Measurements from ENCODE around the gene GSE1.
A peak's percentile ranks its signal among the peaks of the same experiment; 100 is the strongest.

GSE1 gene

DNA sequence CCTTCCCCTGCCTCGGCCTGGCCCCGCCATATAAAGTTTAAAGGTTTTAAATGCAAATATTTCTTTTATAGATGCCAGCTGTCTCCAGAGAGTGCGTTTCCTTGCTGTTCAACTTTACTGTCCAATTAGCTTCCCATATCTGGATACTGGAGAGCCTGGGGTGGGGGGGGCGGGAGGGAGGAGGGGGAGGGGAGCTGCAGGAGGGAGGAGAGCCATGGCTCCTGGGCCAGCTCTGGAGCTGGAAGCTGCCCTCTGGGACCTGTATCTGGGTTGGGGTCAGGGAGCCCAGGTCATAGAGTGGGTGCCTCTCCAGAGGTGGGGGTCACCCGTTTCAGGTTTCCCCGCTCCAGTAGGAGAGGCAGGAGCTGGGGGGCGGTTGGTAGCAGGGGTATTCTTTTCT, 6.2 kb upstream of the GSE1 start:
- DNase-seq (ENCODE audit: low read depth): no peak

DNA sequence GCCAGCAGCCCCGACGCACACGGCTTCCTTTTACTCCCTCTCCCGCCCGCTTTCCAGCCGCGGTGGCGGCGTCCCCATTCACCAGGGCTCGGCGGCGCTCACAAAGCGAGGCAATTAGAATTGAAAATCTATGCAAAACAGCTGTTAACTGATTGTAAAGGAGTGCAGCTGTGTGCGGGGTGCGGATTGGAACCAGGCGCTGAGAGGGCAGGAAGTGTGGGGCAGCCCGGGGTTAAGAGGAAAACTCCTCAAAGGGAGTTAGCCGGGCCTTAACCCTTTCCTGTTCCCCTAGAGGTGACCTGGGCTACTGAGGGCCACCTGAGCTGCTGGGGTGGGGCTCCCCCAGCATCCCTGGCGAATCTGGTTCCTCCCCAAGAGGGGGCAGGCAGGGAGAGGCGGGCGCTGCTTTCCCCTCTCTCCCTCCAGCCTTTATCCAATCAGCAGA, 5.8 kb upstream of the GSE1 start:
- no peak for DNase-seq (ENCODE audit: low read depth)

- no peak for DNase-seq (ENCODE audit: low read depth)
These were observed 5.2 kb upstream of the GSE1 start for GRCh38 chr16:85607796-85608514.

- no peak for DNase-seq (ENCODE audit: low read depth)
These were observed 4.6 kb upstream of the GSE1 start for GRCh38 chr16:85608515-85608885.

GRCh38 chr16:85608887-85609286, 4.2 kb upstream of the GSE1 start:
- no peak for DNase-seq (ENCODE audit: low read depth)

DNA sequence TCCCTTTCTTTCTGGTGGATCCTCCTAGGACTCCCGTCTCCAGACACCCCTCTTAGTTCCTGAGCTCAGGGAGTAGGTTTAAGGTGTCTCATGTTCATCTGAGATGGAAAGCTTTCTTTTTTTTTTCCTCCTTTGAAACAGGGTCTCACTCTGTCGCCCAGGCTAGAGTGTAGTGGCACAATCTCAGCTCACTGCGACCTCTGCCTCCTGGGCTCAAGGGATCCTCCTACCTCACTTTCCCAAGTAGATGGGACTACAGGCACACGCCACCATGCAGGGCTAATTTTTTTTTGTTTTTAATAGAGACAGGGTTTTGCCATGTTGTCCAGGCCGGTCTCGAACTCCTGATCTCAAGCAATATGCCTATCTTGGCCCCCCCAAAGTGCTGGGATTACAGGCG, 3.6 kb upstream of the GSE1 start:
- DNase-seq (ENCODE audit: low read depth): no peak

DNA sequence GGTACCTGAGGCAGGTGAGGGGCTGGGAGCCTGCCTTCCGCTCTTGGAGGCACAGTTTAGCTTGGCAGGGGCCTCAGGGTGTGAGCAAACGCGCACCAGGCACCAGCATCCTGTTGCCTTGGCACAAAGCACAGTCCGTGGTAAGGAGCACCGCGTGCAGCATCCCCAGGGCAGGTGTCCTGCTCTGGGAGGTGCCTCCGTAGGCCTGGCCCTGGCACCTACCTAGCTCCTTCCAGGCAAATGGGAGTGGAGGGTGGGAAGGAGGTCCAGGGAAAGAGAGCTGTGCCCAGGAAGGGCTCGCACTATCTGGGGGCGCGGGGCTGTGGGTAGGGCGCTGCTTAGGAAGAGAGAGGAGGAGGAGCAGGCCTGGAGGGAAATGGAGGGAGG, 3.1 kb upstream of the GSE1 start:
- no peak for DNase-seq (ENCODE audit: low read depth)

DNA sequence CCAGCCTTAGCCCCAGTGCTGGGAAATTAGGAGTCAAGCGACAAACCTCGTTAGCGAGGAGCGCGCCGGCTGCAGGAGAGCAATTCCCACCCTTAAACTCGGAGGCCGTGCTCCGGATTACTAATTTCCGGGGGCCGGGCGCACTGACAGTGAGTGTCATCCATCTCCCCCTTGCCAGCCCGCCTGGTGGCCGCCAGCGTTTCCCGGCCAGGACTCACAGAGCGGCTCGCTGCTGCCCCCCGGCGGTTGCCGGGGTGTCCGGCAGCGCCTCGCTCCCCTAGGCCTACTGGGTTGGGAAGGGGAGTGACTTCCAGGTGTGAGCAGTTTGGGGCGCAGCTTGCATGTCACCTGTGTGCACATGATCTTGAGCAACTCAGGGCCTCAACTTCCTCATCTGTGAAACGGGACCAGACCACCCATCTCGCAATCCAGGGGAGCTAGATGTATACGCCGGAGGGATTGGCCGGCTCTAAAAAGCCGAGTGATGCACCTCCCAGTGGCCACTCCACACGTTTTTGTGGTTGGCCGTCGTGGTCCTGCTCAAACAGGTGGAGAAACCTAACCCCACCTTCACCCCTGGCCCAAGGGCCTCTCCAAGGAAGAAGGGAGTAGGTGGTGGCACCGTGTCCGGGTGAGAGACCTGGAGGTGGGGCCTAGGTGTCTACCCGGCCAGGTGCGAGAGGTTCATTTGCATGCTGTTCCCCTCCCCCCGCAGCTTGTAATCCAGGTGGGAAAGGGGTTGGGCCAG, 2.5 kb upstream of the GSE1 start:
- DNase-seq (ENCODE audit: low read depth): peak; percentile 89

DNA sequence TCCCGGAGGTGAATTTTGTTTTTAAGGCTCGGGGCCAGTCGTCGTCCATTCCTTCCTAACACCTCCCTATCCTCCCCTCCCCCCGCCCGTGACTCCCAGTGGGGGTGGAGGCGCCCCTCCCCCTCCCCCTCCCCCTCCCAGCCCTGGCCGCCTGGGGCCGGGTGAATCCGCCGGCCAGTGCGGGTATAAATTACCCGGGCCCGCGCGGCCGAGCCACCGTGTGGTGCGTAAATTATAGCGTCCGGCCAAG, 2.0 kb upstream of the GSE1 start:
- DNase-seq (ENCODE audit: low read depth): no peak

DNA sequence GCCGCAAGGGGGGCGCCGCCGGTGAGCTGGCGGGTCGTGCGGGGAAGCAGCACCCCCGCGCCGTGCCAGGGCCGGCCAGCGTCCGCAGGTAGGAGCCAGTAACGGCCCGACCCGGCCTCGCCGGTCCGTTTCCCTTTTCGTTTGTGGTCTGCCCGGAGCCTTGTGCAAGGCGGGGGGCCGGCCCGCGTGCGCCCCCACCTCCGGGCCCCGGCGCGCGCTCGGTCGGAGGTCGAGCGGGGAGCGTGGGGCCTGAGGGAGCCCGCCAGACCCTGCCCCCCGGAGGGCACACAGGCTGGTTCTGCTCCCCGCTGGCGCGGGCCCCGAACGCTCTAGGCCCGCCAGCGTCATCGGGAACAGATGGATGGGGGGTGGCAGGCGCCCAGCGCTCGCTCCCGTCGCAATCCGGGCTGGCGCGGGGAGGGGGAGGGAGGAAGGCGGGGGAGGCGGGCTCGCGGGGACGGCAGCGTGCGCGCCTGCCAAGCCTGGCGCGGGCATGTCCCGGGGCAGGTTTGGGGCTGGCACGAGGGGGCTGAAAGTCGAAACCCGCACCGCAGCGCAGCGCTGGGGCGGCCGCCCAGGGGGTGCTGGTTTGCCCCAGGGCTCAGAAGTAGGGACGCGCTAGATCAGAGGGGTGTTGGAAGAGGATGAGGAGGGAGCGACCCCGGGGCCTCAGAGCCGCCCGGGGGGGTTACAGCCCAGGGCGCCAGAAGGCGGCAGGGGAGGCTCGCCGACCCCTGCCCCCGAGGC, 1.5 kb upstream of the GSE1 start:
- DNase-seq (ENCODE audit: low read depth): no peak

DNA sequence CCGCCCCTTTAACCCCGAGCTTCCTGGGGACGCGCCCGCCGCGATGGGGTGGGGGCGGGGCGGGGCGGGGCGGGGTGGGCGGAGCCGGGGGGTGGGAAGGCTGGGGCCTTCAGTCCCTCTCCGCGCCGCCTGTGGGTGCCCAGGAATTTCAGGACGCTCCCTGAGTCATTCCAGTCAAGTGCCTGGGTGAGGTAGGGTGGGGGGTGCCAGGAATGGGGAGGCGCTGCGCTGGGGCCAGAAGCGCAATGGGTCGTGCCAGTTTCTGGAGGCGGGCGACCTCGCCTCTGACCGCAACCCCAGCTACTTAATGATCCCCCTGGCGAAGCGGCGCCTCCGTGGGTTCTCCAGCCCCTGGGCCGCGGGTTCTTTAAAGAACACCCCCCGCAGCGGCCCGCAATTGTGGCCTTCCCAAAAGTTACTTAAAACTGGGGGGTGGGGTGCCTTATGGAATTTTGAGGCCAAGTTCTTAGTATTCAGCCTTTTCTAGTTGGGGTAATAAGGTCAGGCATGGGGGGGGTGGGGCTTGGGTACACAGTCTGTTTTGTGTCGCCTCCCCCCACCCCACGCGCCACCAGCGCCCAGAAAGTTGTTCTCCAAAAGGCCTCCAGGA, 826 bp upstream of the GSE1 start:
- DNase-seq (ENCODE audit: low read depth): no peak

- no peak for DNase-seq (ENCODE audit: low read depth)
These were observed 649 bp downstream of the GSE1 start for GRCh38 chr16:85613604-85614337.

- no peak for DNase-seq (ENCODE audit: low read depth)
These were observed 1.4 kb downstream of the GSE1 start for GRCh38 chr16:85614338-85615013.

DNA sequence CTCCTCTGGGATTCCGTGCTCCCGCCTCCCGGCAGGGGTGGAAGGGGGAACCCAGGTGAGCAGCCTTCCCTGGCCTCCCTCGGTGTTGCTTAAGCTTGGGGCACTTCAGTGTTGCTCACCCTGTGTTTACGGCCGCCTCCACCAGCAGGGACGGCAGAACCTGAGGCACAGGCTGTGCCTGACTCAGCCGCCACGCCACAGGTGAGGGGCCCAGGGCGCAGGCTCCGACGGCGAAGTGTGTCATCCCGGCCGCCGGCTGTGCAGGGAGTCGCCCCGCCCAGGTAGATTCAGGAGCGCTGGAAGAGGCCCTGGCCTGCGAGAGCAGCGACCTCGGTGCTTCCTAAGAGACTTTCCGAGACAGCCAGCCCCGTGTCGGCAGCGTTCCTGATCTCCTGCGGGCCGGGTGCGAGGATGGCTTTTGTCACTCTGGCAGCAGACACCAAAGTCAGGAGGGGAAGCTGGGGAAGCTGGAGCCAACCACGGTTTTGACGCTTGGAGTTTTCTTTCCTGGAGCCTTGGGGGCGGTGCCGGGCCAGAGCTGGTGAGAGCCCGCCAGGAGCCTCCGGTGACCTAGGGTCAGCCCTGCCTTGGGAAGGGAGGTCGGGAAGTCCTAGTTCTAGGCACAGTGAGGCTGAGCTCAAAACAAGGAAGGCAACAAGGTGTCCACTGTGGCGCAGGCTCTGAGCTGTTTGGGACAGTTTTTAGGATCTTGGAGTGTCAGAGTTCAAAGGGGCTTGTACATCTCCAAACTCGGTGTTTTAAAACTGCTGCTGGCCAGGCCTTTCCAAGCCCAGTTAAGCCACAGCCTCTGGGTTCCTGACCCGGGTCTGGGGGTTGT, 2.1 kb downstream of the GSE1 start:
- DNase-seq (ENCODE audit: low read depth): no peak

DNA sequence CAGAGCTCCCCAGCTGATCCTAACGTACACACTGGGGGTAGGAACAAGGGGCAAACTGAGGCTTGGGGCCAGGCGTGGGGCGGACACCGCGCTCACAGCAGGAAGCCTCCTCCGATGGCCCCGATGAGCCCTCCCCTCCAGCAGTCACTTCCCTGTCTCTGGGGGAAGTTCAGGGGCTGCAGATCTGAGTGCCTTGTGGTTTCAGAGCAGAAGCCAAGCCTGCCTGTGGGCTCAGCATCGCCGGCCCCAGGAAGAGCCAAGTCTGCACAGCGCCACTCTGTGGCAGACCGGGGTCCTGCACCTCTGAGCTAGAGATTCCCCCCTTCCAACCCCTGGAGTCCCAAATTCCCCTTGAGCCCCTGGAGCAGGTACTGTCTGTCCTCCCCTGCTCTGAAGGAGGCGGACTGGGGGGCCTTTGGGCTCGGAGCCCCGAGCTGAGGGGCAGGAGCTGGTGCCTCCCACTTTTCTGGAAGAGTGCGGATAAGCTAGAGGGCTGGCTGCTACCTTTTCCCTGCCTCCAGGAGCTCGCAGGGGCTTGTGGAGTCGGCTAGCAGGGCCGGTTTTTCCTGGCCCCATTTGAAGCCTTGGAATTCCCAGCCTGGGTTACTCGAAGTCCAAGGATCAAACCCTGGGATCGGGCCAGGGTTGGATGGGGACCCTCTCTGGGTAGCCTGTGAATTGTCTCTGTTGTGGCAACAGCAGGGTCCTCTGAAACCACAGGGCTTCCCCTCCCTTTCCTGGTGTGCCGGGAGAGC, 2.9 kb downstream of the GSE1 start:
- peak; percentile 63 for DNase-seq (ENCODE audit: low read depth)

GRCh38 chr16:85616607-85617321, 3.6 kb downstream of the GSE1 start:
- no peak for DNase-seq (ENCODE audit: low read depth)

DNA sequence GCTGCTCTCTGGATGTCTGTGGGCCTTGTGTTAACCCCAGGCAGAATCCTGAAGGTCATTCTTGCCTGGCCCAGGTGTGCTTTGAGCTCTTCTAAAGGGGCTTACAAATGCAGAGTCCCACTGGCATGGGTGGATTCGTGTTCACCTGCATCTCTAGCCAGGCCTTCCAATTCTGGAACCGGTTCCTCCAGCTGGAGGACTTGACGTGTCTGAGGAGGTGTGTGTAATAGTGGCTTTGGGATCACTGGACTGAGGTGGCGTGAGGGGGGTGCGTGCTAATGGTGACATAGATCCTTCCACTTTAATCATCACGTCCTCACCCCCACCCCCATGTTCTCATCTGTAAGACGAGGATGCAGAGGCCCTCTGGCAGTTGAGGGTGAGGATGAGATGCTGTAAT, 4.8 kb downstream of the GSE1 start:
- no peak for DNase-seq (ENCODE audit: low read depth)

- DNase-seq (ENCODE audit: low read depth): no peak
These were observed 5.4 kb downstream of the GSE1 start for GRCh38 chr16:85618521-85618920.

Measured in stimulated activated CD8-positive, alpha-beta memory T cell treated with anti-CD3 and anti-CD28 coated beads, Interleukin-15, amount 100 ng/mL, for 24 hours (primary cell).